ENCODE measurements around the gene PODN.

GRCh38 chr1:53067886-53068285, 5.9 kb downstream of the PODN start:
- TF ChIP-seq POLR2A (IDR thresholded peaks at IDR 0.05) (no peak), EP300 (IDR thresholded peaks at IDR 0.05) (no peak)

Measured in tibial nerve (tissue), 3 donors.